CD4-positive, alpha-beta T cell treated with Interleukin-17A for 1 hour (primary cell): Measurements from ENCODE around the gene TFB1M.

ENCODE experiments used
- DNase-seq: peaks from one replicate; pipeline ENCODE4 v3.0.0-alpha.2; 2020

TFB1M gene

DNA sequence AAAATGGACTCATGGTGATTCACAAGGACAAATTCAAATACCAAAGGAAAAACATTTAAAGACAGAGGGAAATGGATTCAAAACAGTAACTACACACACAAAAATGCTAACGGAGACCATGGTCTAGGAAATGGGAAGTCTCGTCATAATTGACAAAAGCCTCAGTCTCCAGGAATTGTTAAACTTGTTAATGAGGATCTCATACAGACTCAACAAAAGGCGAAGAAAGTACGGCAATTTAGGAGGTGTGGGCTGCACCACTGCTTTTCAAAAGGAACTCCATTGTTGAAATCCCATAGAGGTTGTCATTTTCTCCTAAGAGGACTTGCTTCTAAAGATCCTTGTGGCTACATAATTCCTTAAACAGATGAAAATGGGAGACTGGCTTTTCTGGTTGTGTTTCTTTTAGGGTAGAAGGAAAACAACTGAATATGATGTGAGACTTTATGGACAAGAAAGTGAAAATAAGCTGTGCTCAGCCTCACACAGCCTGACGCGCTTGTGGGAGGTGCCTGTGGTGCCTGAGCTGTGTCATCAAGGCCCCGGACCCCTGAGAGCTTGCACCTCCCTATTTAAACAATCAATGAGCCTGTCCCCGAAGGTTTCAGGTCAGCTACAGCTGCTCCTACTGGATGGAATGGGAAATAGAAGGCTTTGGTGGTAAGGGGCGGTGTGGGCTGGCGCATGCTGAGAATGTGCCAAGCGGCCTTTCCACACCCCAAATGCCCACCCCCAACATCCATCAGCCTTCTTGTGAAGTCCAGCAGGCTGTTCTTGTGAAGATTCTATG lies 53.0 kb downstream of the TFB1M start:
- no peak for DNase-seq

DNA sequence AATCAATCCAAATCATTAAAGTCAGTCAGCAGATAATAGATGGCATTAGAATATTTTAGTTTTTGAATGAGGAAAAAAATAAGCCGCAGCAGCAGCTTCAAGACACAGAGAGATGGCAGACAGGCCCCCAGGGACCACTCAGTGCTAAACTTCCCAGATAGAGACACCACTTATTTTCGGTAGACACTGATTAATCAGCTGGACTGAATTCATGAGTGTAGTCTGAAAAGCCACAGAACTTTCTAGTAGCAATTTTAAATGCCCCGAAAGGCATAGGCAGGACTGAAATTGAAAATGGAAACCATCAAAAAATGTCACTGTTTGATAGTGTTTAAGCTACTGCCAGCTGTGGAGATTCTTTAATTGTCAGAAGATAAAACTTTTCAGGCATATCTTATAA lies 53.6 kb downstream of the TFB1M start:
- no peak for DNase-seq

DNA sequence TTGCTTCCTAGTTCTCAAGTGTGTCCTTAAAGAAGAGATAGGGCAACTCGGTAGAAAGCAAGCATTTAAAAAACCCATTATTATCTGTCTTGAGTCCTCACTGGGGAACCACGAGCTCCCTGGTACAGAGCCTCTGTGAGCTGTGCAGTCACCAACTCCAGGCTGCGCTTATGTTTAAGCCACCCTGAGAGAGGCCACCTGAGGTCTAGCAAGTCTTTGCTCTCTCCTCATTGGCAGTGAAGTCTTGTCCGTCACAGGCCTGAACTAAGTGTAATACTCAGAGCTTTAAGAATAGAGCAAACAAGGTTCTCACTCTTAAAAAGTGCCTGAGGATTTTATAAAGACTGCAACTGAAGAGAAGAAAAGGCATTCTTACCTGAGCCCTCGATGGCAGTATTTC lies 54.4 kb downstream of the TFB1M start:
- no peak for DNase-seq

DNA sequence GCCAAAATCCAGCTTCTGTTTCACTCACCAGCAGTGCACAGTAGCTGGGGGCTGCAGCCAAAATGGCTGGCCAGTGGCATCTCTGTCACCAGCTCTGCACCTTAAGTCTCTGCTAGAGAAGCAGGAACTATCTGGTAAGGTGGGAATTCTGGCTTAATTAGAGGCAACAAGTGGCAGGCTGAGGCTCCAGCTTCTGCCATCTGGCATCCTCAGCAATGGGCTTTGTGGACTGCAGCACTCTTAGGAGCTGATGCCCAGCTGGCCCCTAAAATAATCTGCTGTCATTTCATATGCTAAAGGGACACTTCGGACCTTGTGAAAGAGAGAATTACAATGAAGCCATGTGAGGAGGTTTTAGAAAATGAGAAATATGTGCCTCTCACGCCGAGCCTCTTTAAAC lies 55.1 kb downstream of the TFB1M start:
- DNase-seq, result no peak

DNA sequence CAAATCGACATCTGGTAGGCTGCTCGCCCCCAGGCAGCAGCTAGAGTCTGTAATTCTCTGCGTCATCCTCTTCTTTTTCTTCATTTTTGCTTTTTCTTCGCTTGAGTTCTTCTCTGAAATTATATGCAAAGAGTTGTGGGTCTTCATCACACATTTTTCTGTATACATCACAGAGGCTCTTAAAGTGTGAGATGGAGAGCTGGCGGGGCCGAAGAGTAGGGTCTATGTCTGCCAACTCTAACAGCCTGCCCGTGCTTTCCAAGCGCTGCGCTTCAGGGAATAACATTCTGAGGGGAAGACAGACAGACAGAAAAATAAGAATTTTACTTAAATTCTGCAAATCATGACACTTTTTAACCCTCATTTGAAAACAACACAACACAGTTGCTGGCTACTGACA lies 56.5 kb downstream of the TFB1M start:
- DNase-seq, result no peak

DNA sequence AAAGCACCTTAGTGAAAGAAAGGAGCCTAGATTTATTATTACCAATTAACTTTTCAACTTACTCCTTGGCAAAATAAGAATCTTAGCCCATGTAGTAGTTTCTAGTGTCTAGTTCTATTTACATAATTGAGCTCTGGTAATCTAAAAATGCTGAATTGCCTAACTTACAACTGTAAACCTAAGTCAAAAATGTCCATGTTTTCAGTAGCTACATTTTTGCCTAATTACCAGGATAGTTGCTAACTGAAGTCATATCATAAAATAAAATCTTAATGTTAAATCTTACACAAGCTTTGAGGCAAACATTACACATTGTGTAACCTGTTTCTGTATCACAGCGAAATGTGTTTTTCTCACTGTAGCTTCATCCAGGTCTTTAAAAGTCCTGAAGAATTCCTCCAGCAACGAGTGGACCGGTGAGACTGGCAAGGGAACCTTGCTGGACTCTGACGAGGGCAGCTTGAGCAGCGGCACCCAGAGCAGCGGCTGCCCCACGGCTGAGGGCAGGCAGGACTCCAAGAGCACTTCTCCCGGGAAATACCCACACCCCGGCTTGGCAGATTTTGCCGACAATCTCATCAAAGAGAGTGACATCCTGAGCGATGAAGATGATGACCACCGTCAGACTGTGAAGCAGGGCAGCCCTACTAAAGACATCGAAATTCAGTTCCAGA lies 58.0 kb downstream of the TFB1M start:
- DNase-seq, result no peak

DNA sequence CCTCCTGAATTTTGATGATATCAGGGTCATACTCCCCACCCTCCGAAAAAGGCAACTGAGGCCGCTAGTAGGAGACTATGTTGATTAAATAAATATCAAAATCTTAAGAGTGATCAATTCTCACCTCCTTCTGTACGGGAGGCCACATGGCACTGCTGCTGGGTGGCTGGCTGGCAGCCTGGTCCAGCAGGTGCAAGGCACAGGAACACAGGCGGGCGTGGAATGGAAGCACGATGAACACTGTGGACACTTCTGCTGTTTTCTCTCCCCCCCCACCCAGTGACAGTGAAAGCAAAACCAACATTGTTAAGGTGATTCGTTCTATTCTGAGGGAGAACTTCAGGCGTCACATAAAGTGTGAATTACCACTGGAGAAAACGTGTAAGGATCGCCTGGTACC lies 60.1 kb downstream of the TFB1M start:
- no peak for DNase-seq

DNA sequence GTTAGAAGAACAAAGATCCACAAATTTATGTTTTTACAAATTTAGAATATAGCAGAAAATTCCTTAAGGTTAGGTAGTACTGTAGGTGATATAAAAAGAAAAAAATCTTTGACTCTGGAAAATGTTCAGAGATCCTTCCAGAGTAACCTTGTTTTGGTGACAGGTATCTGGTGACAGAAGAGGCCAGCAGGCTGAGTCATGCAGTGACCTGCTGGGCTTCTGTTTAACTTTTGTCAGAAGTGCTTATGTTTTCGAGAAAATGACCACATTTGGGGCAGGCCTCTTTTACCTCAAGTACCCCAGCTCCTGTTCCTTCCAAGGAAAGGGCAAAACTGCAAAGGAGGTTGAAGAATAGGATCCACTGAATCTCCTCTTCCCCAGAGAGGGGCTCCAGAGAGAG lies 60.9 kb downstream of the TFB1M start:
- DNase-seq, result no peak

DNA sequence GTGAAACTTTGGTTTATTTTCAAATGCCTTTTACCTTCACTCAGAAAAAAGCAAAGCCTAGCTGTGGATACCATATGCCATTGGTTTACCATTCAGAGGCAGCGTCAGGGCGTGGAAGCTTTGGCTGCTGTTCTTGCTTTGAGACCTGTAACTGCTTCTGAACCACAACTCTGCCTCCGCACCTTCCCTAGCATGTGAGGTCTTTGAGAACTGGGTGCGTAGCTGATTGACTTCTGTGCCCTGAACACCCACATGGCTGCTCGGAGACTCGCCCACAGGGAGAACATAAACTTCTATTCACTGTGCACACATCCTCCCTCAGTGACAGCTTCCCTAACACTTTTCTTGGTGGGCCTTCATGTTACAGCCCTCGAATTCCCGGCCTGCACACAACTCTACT lies 61.7 kb downstream of the TFB1M start:
- no peak for DNase-seq

DNA sequence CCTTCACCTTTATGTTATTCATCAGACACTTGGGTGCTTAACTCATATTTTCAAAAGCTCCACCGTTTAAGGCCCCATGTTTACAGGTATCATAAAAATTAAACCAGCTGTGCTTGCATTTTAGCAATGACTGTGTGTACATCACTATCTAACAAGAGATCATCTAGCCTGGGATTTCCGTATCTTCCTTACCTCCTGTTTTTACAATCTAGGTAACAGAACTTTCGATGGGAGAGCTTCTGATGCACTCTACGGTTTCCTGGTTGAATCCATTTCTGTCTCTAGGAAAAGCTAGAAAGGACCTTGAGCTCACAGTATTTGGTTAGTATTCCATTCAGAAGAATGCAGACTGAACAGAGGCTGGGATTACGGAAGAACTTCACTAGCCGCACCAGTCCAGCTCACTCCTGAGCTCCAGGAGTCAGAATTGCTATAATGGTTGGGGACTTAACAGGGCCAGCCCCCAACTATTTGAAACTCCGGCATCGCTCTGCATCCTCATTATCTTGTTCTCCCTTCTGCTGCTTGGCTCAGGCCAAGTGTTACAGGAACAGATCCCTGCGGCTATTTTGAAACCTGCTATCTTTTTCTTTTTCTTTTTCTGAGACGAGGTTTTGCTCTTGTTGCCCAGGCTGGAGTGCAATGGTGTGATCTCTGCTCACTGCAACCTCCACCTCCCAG lies 63.4 kb downstream of the TFB1M start:
- no peak for DNase-seq

DNA sequence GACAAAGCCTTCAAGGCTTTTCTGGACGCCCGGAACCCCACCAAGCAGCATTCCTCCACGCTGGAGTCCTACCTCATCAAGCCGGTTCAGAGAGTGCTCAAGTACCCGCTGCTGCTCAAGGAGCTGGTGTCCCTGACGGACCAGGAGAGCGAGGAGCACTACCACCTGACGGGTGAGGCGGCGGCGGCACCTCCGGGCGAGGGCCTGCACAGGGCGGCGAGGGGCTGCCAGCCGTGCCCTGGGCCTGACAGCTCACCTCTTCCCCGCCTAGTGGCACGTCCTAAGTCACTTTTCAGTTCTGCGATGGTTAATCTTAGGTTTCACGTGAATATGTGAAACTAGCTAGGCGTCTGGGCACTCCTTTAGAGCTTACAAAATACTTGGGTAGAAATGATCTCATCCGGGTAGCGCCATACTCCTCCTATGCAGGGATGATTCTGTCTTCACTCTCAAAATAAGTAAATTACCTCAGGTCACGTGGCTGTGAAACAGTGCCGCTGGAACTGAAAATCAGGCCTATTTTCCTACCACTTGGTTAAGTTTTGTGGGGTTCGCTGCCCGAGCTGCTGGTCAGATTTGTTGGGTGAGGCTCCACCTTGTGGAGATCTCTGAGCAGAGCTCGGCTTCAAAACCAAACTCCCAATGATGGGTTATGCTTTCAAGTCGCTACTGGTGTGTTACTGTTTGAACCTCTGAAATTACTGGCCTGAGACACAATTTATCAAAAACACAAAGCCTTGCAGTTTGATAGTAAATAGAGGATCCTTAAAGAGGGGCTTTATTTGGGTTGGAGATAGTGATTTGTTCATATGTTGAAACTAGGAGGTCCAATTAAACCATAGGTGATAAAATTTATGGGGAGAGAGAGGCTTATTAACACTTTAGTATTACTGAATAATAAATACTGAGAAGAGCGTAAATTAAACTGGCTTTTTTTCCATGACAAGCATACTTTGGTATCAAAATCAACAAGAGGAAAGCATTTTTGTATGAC lies 66.0 kb downstream of the TFB1M start:
- peak; percentile 28 for DNase-seq

DNA sequence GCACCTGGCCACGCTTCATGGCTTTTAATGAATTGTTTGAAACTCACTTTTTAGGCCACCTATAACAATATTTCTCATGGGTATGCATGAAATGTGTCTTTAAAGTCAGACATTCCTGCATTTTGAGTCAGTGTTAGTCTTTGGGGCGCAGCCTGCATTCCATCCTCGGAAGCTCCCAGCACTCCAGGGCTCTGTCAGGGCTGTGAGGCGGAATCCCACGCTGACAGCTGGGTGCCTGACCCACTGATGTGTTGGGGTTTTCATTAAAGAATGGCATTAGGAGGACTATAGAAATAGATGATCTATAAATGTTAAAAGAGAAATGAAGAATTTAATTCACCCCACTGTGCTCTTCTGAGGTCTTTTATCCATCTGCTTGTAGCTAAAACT lies 66.7 kb downstream of the TFB1M start:
- DNase-seq, result no peak

DNA sequence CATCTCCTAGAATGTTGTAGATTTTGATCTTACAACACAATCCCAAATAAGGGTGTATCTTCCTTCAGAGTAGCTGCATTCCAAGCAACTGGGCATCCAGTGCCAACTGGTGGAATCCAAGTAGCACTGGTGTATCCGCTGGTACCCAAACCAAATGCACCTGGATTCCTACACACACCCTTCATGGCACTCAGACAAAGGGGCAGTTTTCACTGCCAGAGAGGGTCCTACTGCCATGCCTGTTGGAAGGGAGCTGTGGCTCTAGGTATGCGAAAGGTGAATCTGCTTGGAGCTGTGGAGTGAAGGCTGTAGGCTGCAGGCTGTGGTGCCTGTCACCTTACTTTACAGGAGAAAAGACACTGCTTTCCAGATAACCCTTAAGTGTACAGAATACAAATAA lies 67.5 kb downstream of the TFB1M start:
- no peak for DNase-seq

DNA sequence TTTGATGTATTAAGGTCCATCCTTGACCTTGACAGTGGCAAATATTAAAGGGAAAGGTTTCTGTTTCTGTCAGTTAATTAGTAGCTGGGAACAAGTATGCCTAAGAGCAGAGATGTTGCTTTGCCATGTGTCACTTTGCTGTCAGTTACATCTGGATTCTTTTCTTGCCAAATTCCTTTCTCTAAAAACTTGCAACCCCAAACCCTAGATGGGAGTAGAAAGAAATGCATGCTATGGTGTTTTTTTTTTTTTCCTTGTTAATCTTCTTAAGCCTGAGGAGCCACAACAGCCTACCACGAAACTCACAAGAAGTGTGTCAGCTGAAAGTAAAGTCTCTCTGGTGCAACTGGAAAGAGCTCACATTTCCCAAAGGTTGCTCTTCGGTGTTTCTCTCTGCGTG lies 68.5 kb downstream of the TFB1M start:
- DNase-seq, result no peak

DNA sequence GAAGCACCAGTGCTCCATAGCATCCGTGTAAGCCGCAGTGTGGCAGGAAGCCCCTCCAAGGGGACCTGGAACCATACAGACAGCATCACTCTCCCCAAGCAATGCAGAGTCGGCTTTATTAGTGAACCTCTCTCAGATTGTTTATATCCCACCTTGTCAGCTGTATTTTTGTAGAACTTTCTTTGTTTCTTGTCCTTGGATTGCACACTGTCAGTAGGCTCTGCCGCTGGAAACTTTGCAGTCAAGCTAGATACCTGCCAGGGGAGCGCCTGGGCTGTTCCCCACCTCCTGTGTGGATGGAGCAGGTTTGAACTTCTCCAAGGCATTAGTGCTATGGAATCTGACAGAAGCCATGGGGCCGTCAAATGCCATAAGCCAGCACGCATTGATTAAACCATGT lies 69.1 kb downstream of the TFB1M start:
- DNase-seq, result no peak

DNA sequence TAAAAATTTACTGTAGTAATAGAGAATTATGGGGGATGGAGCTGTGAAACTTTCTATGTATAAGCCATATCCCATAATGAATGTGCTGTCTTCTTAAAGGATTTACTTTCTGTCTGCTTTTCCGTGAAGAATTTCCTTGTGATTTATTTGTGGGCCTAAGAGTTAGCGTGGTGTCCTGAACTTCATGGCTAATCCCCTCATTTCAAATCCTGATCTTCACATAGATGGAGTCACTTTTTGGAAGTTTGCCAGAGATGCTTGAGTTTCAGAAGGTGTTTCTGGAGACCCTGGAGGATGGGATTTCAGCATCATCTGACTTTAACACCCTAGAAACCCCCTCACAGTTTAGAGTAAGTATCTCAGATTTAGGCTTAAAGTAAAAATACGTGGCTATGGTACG lies 69.8 kb downstream of the TFB1M start:
- DNase-seq, result no peak

DNA sequence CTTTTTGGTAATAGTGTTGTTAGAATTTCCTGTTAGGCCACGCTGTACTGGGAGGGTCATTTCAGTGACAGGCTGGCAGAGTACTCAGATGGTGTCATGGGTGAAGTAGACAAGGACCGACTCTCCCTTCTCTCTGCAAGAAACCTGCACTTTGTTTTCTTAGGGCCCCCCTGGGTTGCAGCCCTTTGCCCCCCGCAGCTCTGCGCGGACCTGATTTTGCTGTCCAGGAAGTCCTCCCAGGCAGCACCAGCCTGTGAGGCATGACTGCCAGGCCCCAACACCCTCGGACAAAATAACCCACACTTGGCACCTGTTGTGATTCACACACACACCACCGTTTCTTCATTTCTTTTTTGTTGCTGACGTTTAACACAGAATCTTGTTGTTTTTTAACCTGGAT lies 72.3 kb downstream of the TFB1M start:
- DNase-seq, result no peak

DNA sequence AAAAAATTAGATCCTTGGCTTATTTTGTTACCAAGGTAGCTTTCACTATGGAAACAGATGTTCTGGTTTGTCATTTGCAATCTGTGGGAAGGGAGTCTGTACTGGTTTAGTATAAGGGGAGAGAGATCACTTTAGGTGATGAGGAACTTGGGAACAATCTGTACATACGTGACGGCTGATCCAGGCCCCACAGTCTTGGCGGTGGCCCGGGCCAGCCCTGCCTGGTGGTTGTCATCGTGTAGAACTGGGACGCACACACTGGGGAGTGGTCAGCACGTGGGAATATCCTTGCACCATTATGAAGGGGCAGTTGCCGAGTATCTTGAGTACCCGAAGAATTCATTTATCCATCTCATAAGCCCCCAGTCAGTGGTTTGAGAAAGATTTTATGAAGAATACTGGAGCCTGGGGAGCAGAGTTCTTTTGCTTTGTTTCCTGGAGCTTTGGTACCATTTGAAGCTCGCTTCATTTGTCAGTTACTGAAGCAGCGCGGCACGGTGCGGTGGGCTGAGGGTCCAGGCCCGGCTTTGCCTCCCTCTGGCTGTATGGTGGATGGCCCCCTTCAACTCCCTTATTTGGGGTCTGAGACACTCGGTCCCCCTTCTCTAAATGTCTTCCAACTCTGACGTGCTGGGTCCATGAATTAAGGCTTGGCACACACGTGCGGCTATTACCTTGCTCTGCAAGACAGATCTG lies 73.2 kb downstream of the TFB1M start:
- no peak for DNase-seq

DNA sequence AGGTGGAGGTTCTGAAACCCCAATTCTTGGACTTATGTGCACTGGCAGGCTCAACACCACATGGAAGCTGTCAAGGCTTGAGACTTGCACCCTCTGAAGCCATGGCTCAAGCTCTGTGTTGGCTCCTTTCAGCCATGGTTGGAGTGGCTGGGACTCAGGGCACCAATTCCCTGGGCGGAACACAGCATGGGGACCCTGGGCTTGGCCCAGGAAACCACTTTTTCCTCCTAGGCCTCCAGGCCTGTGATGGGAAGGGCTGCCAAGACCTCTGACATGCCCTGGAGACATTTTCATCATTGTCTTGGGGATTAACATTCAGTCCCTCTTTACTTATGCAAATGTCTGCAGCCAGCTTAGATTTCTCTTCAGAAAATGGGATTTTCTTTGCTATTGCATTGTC lies 76.7 kb downstream of the TFB1M start:
- DNase-seq, result no peak

DNA sequence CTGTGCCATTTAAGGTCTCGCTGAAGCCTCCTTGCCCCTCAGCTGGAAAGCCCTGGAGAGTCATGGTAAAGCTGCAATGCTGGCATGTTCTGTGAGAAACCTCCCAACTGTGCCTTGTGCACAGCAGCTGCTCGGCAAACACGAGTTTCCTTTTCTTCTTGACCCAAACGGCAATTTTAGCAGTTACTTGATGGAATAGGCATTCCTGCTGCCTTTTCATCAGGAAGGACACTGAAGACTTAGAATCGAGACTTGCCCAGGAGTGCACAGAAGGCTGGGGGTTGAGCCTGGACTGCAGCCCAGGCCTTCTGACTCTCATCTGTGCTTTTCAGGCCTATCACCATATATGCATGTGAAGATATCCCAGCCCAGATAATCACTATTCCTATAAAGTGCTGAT lies 79.2 kb downstream of the TFB1M start:
- no peak for DNase-seq

DNA sequence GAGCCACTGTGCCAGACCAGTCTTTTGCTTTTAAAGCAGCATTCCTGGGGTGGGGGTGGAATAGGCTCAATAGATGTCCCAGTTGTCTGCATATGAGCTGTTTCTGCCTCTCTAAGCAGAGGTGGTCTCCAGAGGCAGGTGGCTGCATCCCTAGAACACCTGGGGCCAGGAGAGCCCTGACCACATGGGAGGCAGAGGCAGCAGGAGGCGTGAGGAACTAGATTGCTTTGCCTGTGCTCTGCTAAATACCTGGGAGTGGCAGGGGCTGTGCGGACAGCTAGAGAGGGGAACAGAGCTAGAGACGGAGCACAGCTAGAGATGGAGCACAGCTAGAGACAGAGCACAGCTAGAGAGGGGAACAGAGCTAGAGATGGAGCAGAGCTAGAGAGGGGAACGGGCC lies 79.6 kb downstream of the TFB1M start:
- no peak for DNase-seq

DNA sequence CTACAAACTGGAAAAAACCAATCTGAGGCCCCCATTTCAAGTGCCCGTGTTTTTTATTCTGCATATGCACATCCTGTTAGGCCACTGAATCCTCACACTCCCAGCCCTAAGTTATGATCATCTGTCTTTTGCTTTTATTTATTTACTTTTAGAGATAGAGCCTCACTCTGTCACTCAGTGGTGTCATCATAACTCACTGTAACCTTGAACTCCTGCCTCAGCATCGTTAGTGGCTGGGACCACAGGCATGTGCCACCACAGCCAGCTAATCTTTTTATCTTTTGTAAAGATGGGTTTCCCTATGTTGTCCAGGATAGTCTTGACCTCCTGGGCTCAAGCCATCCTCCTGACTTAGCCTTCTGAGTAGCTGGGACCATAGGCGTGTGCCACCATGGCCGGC lies 80.1 kb downstream of the TFB1M start:
- no peak for DNase-seq
